Astrocyte of the cerebellum (primary cell): Measurements from ENCODE around the gene ABCA7.

Source experiments
- DNase-seq: peaks from one replicate; pipeline ENCODE4 v3.0.0-alpha.2; 2011; ENCODE audit warnings: low read depth
- H3K4me3 ChIP-seq: 2 replicates; pipeline ENCODE4 v1.5.1; 2011; ENCODE audit warnings: mild to moderate bottlenecking, low read depth, low read length, moderate library complexity
- CTCF ChIP-seq: IDR thresholded peaks from 2 replicates; pipeline ENCODE4 v1.5.1; 2012; ENCODE audit warnings: low read length, low read depth, moderate library complexity, mild to moderate bottlenecking; ENCODE audit errors: missing control alignments
- in situ Hi-C: cut with HindIII; loops from 2 replicates; pipeline ENCODE4 v1.10.0; 2017; ENCODE audit warnings: low sequenced_read_pairs

The ABCA7 gene

GRCh38 chr19:1108291-1109031, 68.6 kb downstream of the ABCA7 start:
- in situ Hi-C loops: no loop called here
- no peak for TF ChIP-seq CTCF
- no peak overlapping the region for H3K4me3 ChIP-seq
- no peak for DNase-seq

DNA sequence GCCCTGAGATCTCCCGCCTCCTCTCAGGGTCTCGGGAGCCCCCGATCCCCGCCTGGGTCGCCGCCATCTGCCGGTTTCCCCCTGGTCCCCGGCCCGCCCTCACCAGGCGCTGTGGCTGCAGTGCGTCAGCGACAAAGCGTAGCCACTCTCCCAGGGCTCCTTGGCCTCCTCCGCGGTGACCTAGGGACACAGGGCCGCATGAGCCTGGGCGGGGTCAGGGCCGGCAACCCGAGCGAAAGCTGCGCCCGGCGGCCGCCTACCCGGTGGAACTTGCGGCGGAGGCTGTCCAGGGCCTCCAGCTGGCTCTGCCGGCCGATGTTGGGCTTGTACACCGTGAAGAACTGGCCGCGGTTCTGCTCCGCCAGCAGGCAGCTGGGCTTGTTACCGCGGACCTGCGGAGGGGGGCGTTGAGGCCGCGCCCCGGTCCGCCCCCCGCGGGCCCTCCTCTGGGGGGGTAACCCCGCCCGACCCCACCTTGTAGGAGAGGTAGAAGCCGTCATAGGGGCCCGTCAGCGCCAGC, 69.2 kb downstream of the ABCA7 start:
- no peak overlapping the region for H3K4me3 ChIP-seq
- DNase-seq: no peak
- in situ Hi-C loops: no loop called here
- TF ChIP-seq CTCF: no peak

GRCh38 chr19:1109697-1110671, 70.1 kb downstream of the ABCA7 start:
- TF ChIP-seq CTCF: no peak
- no peak for DNase-seq
- no peak overlapping the region for H3K4me3 ChIP-seq
- in situ Hi-C loops: no loop called here

DNA sequence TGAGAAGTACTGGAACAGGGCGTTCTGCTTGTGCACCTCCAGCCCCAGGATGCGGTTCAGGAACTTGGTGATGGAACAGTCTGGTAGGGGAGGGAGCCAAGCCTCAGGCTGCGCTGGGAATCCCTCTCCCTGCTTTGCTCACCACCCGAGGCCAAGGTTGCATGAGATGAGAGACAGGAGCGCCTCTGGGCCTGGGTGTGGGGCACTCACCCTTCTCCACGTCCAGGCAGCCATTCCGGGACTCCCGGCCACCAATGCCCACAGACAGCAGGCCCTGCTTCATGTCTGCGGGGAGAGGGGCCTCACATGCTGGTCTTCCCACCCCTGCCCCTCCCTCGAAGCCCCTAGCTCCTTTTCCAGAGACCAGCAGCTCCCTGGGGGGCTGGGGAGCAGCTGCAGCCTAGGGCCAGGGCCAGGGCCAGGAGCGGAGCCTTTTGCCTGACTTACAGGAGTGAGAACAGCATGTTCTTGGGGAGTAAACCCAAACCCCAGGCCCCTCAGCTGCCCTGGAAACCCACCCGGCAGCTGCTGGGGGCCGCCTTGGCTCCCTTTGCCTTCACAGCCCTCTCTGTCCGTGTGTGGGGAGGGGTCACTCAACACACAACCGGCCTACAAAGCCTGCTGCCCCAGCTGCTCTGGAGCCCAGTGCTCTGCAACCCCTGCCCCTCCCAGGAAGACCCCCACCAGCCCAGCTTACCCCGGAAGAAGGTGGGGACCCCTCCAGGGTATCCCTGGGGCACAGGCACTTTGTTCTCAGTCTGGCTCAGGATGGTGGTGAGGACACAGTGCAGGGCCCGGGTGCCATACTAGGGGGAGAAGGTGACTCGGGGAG, 71.1 kb downstream of the ABCA7 start:
- in situ Hi-C loops: no loop called here
- TF ChIP-seq CTCF: no peak
- DNase-seq: no peak
- H3K4me3 ChIP-seq: no peak overlapping the region

- no peak for TF ChIP-seq CTCF
- DNase-seq: no peak
- in situ Hi-C loops: no loop called here
- no peak overlapping the region for H3K4me3 ChIP-seq
Observed at GRCh38 chr19:1111641-1112267, 71.8 kb downstream of the ABCA7 start.
